CD14-positive monocyte (primary cell): ENCODE measurements around the gene SUV39H2. TPM values are rescaled to one million over a fixed set of nuclear protein-coding genes. Genes with fewer than 3 reads are reported as not detected.

Experiments
- DNase-seq, 3 donors: peaks; one replicate each; pipeline ENCODE4 v3.0.0-alpha.2; 2011 to 2022
- H2AFZ ChIP-seq: 2 replicates; pipeline ENCODE4 v1.6.0; 2012; ENCODE audit warnings: mild to moderate bottlenecking, low read depth, low read length, inconsistent platforms; ENCODE audit not compliant: insufficient read depth, poor library complexity, severe bottlenecking
- H3K27ac ChIP-seq, 2 donors: 1 replicate in 1 of 2; 2 replicates in 1 of 2; pipeline ENCODE4 v1.5.1; 2012 to 2013; ENCODE audit warnings: low read length in 2 of 2, control low read depth in 1 of 2, inconsistent platforms in 1 of 2, low read depth in 1 of 2, mild to moderate bottlenecking in 1 of 2
- H3K27me3 ChIP-seq, 2 donors: one replicate each; pipeline versions ENCODE4 v1.6.0 to v1.6.1; 2011 to 2013; ENCODE audit warnings: low read length in 2 of 2; ENCODE audit not compliant: control insufficient read depth in 2 of 2, insufficient read depth in 2 of 2
- H3K36me3 ChIP-seq, 2 donors: replicated peaks in 1 of 2; 1 replicate in 1 of 2; 2 replicates in 1 of 2; pipeline versions ENCODE4 v1.5.1 to v1.6.1; 2012 to 2013; ENCODE audit warnings: low read length in 2 of 2, control low read depth in 1 of 2, inconsistent platforms in 1 of 2, mild to moderate bottlenecking in 1 of 2; ENCODE audit not compliant: insufficient read depth in 2 of 2, control insufficient read depth in 1 of 2
- H3K4me1 ChIP-seq, 2 donors: 1 replicate in 1 of 2; 2 replicates in 1 of 2; pipeline versions ENCODE4 v1.5.1 to v1.6.1; 2012 to 2013; ENCODE audit warnings: low read length in 2 of 2, control low read depth in 1 of 2, inconsistent platforms in 1 of 2, mild to moderate bottlenecking in 1 of 2, moderate library complexity in 1 of 2; ENCODE audit not compliant: insufficient read depth in 2 of 2, control insufficient read depth in 1 of 2
- H3K4me2 ChIP-seq: replicated peaks from 2 replicates; pipeline ENCODE3; 2012; ENCODE audit warnings: low read length, moderate library complexity, mild to moderate bottlenecking; ENCODE audit not compliant: poor library complexity, severe bottlenecking; ENCODE audit errors: extremely low read depth
- H3K4me3 ChIP-seq, 3 experiments: fragments of 200-600 bp in 1 of 3; sonication (generic) in 1 of 3; replicated peaks in 1 of 3; 1 replicate in 2 of 3; 2 replicates in 1 of 3; pipeline ENCODE4 v1.5.1; 2011 to 2013; ENCODE audit warnings: low read length in 3 of 3, mild to moderate bottlenecking in 3 of 3, control low read depth in 2 of 3, low read depth in 2 of 3, inconsistent platforms in 1 of 3, moderate library complexity in 1 of 3
- H3K79me2 ChIP-seq: 2 replicates; pipeline ENCODE4 v1.6.0; 2012; ENCODE audit warnings: mild to moderate bottlenecking, control low read depth, inconsistent platforms, low read length, moderate library complexity; ENCODE audit not compliant: insufficient read depth
- H3K9ac ChIP-seq: 2 replicates; pipeline ENCODE4 v1.6.0; 2017; ENCODE audit warnings: low read length, mild to moderate bottlenecking; ENCODE audit not compliant: insufficient read depth, poor library complexity, severe bottlenecking
- H3K9me3 ChIP-seq, 2 donors: replicated peaks in 1 of 2; 1 replicate in 1 of 2; 2 replicates in 1 of 2; pipeline versions ENCODE4 v1.5.1 to v1.6.1; 2012 to 2013; ENCODE audit warnings: low read length in 2 of 2, control low read depth in 1 of 2; ENCODE audit not compliant: control insufficient read depth in 1 of 2, insufficient read depth in 1 of 2
- H4K20me1 ChIP-seq: 2 replicates; pipeline ENCODE4 v1.6.0; 2012; ENCODE audit warnings: mild to moderate bottlenecking, low read length, control low read depth, moderate library complexity; ENCODE audit not compliant: insufficient read depth
- H3K27ac Mint-ChIP-seq, 7 donors: one replicate each; pipeline ENCODE4 v1.8.0; 2020; ENCODE audit warnings: mild to moderate bottlenecking in 7 of 7, mixed read lengths in 7 of 7, moderate library complexity in 6 of 7, inconsistent platforms in 2 of 7
- H3K27me3 Mint-ChIP-seq, 3 donors: one replicate each; pipeline ENCODE4 v1.8.0; 2021 to 2022; ENCODE audit warnings: low read depth in 3 of 3, mild to moderate bottlenecking in 3 of 3, mixed read lengths in 3 of 3, moderate library complexity in 3 of 3, inconsistent platforms in 1 of 3
- H3K36me3 Mint-ChIP-seq, 2 donors: one replicate each; pipeline ENCODE4 v1.8.0; 2020; ENCODE audit warnings: mixed read lengths in 2 of 2, inconsistent platforms in 1 of 2, mild to moderate bottlenecking in 1 of 2
- H3K4me1 Mint-ChIP-seq: one replicate; pipeline ENCODE4 v1.8.0; 2020; ENCODE audit warnings: mild to moderate bottlenecking, mixed read lengths
- H3K4me3 Mint-ChIP-seq, 2 donors: one replicate each; pipeline ENCODE4 v1.8.0; 2020; ENCODE audit warnings: mild to moderate bottlenecking in 2 of 2, mixed read lengths in 2 of 2, moderate library complexity in 1 of 2
- H3K9me3 Mint-ChIP-seq, 7 donors: one replicate each; pipeline ENCODE4 v1.8.0; 2020 to 2022; ENCODE audit warnings: mixed read lengths in 7 of 7, mild to moderate bottlenecking in 6 of 7, moderate library complexity in 6 of 7, inconsistent platforms in 2 of 7
- WGBS: methylation state at CpG from one replicate; pipeline ENCODE4 v1.1.5; 2013; ENCODE audit warnings: missing lambda C conversion rate; ENCODE audit not compliant: insufficient coverage; 5-methylcytosine and 5-hydroxymethylcytosine counted together
- intact Hi-C, 2 donors: fragments of 100-400 bp; cut with micrococcal nuclease; formaldehyde crosslinking; loops; one replicate each; pipeline versions ENCODE4 v1.15.0 to v1.15.1; 2023
- polyA plus RNA-seq, 3 donors: library from polyadenylated mRNA; depleted of rRNA in 1 of 3; unstranded in 2 of 3; stranded (reverse) in 1 of 3; fragments of 300-500 nt in 2 of 3; fragments of >200 nt in 1 of 3; fragmentation: Illumina TruSeq in 2 of 3; gene quantifications; 1 replicate in 2 of 3; 2 replicates in 1 of 3; pipeline ENCODE4 v1.2.3, GENCODE V29; 2012 to 2021
- TF ChIP-seq, protein P1 (sequence below): fragments of 200-600 bp; IDR thresholded peaks from one replicate; pipeline ENCODE4 v1.8.0; 2022; ENCODE audit warnings: antibody characterized with exemption, mild to moderate bottlenecking

The SUV39H2 gene
- polyA plus RNA-seq, 3 donors, result 0.85 to 1.2 (median 0.86) TPM

DNA sequence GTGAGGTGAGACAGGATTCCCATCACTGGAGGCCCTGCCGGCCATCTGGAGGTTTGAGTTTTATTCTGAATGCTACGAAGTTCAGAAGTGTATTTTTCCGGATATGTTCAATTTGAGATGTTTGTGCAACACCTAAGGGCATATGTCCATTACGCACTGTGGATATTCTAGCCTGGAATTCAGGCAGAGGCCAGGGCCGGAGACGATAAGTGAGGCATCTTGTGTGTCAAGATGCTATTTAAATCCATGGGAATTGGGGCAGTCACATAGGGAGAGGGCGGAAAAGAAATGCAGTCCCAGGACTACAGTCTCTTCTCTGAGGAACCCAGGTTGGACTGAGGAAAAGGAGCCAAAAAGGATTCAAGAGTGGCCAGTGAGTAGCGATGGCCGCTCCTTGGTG, 1.9 kb upstream of the SUV39H2 start:
- H3K4me3 Mint-ChIP-seq, result peak overlapping the region in 1 of 2 donors; percentile 5
- Histone ChIP-seq H3K4me3 (peak overlapping the region in 1 of 3 experiments; percentile 97), H2AFZ (no peak overlapping the region), H3K9me3 (no peaks in the 10 kb centered on the region), H3K27me3 (no peaks in the 10 kb centered on the region), H3K4me2 (peak overlapping the region; percentile 99), H3K9ac (no peak overlapping the region), H3K4me1 (peaks cover 18 to 38% of the 10 kb centered on the region in 2 donors), H3K27ac (peak overlapping the region in 1 of 2 donors; percentile 93), H4K20me1 (peaks cover 4% of the 10 kb centered on the region), H3K36me3 (peaks cover 0 to 4% of the 10 kb centered on the region in 2 donors), H3K79me2 (peaks cover 49% of the 10 kb centered on the region)
- H3K4me1 Mint-ChIP-seq, result peaks cover 36% of the 10 kb centered on the region
- WGBS, result 95% methylated on average over 9 of the region's 9 CpGs
- H3K27ac Mint-ChIP-seq, result peak overlapping the region in 6 of 7 donors; percentile 10 to 95 (median 84)
- H3K27me3 Mint-ChIP-seq, result peaks cover 0 to 2% (median 0%) of the 10 kb centered on the region in 3 donors
- no peak for DNase-seq
- TF ChIP-seq, protein P1, sequence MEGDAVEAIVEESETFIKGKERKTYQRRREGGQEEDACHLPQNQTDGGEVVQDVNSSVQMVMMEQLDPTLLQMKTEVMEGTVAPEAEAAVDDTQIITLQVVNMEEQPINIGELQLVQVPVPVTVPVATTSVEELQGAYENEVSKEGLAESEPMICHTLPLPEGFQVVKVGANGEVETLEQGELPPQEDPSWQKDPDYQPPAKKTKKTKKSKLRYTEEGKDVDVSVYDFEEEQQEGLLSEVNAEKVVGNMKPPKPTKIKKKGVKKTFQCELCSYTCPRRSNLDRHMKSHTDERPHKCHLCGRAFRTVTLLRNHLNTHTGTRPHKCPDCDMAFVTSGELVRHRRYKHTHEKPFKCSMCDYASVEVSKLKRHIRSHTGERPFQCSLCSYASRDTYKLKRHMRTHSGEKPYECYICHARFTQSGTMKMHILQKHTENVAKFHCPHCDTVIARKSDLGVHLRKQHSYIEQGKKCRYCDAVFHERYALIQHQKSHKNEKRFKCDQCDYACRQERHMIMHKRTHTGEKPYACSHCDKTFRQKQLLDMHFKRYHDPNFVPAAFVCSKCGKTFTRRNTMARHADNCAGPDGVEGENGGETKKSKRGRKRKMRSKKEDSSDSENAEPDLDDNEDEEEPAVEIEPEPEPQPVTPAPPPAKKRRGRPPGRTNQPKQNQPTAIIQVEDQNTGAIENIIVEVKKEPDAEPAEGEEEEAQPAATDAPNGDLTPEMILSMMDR, result no peak
- H3K36me3 Mint-ChIP-seq, result peaks cover 2 to 9% of the 10 kb centered on the region in 2 donors
- H3K9me3 Mint-ChIP-seq, result no peaks in the 10 kb centered on the region
- intact Hi-C loops, result loop anchor here in 1 of 2 donors (5.0 kb wide), 1 partner anchor 76 kb away; the partner anchor contains the start of gene DCLRE1C

DNA sequence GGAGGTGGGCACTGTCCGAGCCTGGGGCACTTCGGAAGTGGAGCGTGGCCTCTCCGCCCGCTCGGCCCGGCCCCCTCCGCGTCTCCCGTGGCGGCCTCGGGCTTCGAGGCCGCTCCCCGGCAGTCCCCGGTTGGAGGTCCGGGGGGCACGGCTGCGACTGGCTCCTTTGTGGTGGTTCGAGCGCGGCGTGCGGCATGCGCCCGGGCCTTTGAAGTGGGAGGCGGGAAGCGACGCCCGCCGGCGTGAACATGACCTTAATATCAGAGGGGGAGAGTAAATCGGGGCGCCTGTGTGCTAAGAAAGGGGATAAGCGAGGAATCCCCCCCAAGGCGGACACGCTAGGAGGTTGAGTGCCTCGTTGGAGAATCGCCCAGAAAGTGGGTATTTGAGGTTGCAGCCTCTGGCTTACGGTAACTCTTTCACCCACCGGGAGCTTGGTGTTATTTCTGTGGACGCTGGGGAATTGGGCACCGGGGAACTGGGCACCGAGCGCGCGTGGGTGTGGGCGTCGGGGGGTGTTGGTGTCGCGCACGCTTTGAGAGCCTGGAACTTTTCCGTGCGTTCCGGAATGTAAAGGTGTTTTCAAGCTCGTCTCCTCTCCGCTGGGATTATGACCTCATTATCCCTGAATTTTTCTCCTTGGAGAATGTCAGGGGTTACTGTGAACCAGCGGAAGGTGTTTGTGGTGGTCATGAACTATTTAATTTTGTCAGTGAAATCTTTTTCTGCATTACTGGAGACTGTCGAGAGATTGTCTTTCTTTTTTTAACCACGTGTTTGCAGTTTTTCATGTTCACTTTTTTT, 660 bp downstream of the SUV39H2 start:
- H4K20me1 ChIP-seq, result peaks cover 4% of the 10 kb centered on the region
- H3K4me1 Mint-ChIP-seq, result peaks cover 50% of the 10 kb centered on the region
- peak overlapping the region; percentile 96 for H2AFZ ChIP-seq
- H3K27me3 ChIP-seq, result no peaks in the 10 kb centered on the region
- DNase-seq, result no peak
- H3K9me3 Mint-ChIP-seq, result no peaks in the 10 kb centered on the region
- peaks cover 0 to 2% of the 10 kb centered on the region in 2 donors for H3K36me3 Mint-ChIP-seq
- peak overlapping the region; percentile 63 to 97 (median 91) for H3K4me3 ChIP-seq
- TF ChIP-seq, protein P1, result no peak
- H3K9me3 ChIP-seq, result no peaks in the 10 kb centered on the region
- WGBS, result under 1% methylated on average over 56 of the region's 60 CpGs
- H3K4me2 ChIP-seq, result peak overlapping the region; percentile 99
- intact Hi-C loops, result loop anchor here in 1 of 2 donors (2.0 to 5.0 kb wide), 2 partner anchors 41 to 73 kb away; partner anchors contain the start of genes CDNF, DCLRE1C, HSPA14 and MSANTD7
- peak overlapping the region; percentile 90 to 95 for H3K4me3 Mint-ChIP-seq
- H3K27ac ChIP-seq, result peak overlapping the region in 1 of 2 donors; percentile 93
- H3K27me3 Mint-ChIP-seq, result peaks cover 0 to 2% (median 0%) of the 10 kb centered on the region in 3 donors
- peaks cover 67% of the 10 kb centered on the region for H3K79me2 ChIP-seq
- peaks cover 20 to 44% of the 10 kb centered on the region in 2 donors for H3K4me1 ChIP-seq
- H3K27ac Mint-ChIP-seq, result peak overlapping the region in 5 of 7 donors; percentile 62 to 86 (median 73)
- peak overlapping the region; percentile 88 for H3K9ac ChIP-seq
- H3K36me3 ChIP-seq, result no peaks in the 10 kb centered on the region
